ENCODE data around the gene MIA3.

The MIA3 gene

DNA sequence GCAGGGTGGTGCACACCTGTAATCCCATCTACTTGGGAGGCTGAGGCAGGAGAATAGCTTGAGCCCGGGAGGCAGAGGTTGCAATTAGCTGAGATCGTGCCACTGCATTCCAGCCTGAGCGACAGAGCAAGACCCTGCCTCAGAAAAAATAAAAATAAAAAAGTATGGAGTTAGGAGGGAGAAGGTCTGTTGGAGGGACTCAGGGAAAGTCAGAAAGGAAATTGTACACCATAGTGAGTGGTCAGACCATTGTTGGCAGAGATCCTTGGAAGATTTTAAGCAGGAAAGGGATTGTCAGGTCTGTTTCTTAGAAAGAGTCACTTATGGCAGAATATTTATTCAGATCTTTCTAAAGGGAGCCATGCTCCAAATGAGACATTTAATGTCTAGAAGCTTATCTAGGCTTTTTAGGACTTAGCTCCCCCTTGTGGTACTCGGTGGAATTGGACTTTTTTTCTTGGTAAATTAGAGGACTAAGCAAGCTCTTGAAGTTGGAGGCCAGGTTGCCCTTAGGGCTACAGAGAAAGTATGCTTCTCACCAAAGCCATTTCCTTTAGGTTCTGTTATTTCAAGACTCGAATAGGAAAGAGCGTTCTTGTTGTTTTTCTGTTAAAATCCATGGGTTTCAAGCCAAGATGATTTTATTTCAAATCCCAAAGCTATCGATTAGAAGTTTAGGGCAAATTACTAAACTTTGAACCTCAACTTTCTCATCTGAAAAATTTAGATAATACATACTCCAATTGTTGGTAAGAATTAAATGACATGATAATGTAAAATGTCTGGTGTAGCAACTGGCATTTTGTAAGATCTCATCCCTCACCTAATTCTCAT lies 16.5 kb downstream of the MIA3 start:
- peaks cover 12% of the 10 kb centered on the region for H3K36me3 ChIP-seq (ENCODE audit: control insufficient read depth, low read length)
- no peaks in the 10 kb centered on the region for H3K9me2 ChIP-seq (replicated peaks; ENCODE audit: control insufficient read depth, low read length)
- no peaks in the 10 kb centered on the region for H3K9me3 ChIP-seq (ENCODE audit: control insufficient read depth, insufficient read depth, low read length)
- no peaks in the 10 kb centered on the region for H3F3A ChIP-seq (ENCODE audit: control insufficient read depth, insufficient read depth)
- no peak overlapping the region for H3K4me3 ChIP-seq (ENCODE audit: low read length)
- no peaks in the 10 kb centered on the region for H4K20me1 ChIP-seq (ENCODE audit: control insufficient read depth, insufficient read depth, low read depth, low read length)
- TF ChIP-seq EZH2phosphoT487 (IDR thresholded peaks at IDR 0.05; ENCODE audit: borderline replicate concordance, low read length): no peak
- TF ChIP-seq CTCF (IDR thresholded peaks at IDR 0.05; ENCODE audit: low read depth, low read length, poor library complexity, severe bottlenecking): peak; percentile 84
- no peaks in the 10 kb centered on the region for H3K4me1 ChIP-seq (ENCODE audit: control insufficient read depth, low read length)
- no peaks in the 10 kb centered on the region for H3K27me3 ChIP-seq (ENCODE audit: control insufficient read depth, low read length)
- no peaks in the 10 kb centered on the region for H3K79me2 ChIP-seq (ENCODE audit: control insufficient read depth, low read length)
- no peak overlapping the region for H3K4me2 ChIP-seq (ENCODE audit: low read length)
- H3K27ac ChIP-seq (ENCODE audit: low read depth, low read length): no peak overlapping the region

DNA sequence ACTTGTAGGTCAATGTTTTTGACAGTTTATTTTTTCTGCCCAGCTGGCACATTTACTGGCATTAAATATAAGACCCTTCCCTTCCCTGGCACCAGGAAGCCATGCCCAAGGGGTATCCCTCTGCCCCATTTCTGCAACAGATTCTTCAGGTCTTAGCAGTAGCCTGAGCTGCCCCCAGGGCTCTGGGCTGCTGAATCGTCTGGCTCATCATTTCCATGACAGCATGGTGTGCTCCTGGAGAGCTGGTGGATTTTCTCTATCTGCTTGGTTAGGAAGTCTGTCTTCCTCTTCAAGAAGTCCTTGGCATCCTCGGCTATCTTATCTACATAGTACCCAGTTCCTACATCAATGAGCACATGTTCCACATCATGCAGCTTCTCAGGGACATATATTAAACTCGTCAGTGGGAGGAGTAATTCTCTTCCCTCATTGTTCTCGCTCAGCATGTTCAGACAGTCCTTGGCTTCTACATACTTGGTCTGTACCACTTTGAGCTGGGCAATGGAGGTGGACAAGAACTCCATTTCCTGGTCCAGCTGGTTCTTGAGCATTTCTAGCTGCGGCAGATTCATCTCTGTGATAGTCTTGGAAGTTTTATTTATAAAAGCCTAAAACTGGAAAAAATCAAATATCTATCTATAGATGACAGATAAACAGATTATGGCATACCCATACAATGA lies 23.5 kb downstream of the MIA3 start:
- no peaks in the 10 kb centered on the region for H4K20me1 ChIP-seq (ENCODE audit: control insufficient read depth, insufficient read depth, low read depth, low read length)
- H3K4me3 ChIP-seq (ENCODE audit: low read length): no peak overlapping the region
- H3K9me3 ChIP-seq (ENCODE audit: control insufficient read depth, insufficient read depth, low read length): no peaks in the 10 kb centered on the region
- peaks cover 11% of the 10 kb centered on the region; the same call in 1 of the 2 replicates for H3K36me3 ChIP-seq (ENCODE audit: control insufficient read depth, low read length)
- H3K27me3 ChIP-seq (ENCODE audit: control insufficient read depth, low read length): no peaks in the 10 kb centered on the region
- peaks cover 17% of the 10 kb centered on the region for H3K4me1 ChIP-seq (ENCODE audit: control insufficient read depth, low read length)
- no peak overlapping the region for H3K27ac ChIP-seq (ENCODE audit: low read depth, low read length)
- TF ChIP-seq CTCF (IDR thresholded peaks at IDR 0.05; ENCODE audit: low read depth, low read length, poor library complexity, severe bottlenecking) (no peak), EZH2phosphoT487 (IDR thresholded peaks at IDR 0.05; ENCODE audit: borderline replicate concordance, low read length) (no peak)
- H3K9me2 ChIP-seq (replicated peaks; ENCODE audit: control insufficient read depth, low read length): no peaks in the 10 kb centered on the region
- H3K4me2 ChIP-seq (ENCODE audit: low read length): no peak overlapping the region
- H3K79me2 ChIP-seq (ENCODE audit: control insufficient read depth, low read length): peaks cover 17% of the 10 kb centered on the region
- peaks cover 4% of the 10 kb centered on the region; the same call in 1 of the 2 replicates for H3F3A ChIP-seq (ENCODE audit: control insufficient read depth, insufficient read depth)

DNA sequence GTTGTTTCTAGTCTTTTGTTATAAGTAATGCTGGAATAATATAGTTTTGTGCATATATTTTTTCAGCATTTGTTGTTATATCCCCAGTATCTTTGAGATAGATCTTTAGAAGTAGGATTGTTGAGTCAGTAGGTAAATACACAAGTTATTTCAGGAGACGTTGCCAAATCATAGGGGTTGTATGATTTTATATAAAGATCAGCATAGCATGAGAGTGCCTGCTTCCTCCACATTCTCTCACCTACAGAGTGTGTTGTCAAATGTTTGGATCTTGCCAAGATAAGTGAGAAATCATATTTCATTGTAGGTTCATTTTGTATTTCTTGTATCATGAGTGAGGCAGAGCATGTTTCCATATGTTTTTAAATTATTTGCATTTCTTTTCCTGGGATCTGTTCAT lies 24.6 kb downstream of the MIA3 start:
- TF ChIP-seq CTCF (IDR thresholded peaks at IDR 0.05; ENCODE audit: low read depth, low read length, poor library complexity, severe bottlenecking) (no peak), EZH2phosphoT487 (IDR thresholded peaks at IDR 0.05; ENCODE audit: borderline replicate concordance, low read length) (no peak)
- peaks cover 17% of the 10 kb centered on the region for H3K79me2 ChIP-seq (ENCODE audit: control insufficient read depth, low read length)
- H3F3A ChIP-seq (ENCODE audit: control insufficient read depth, insufficient read depth): peaks cover 7% of the 10 kb centered on the region; the same call in 1 of the 2 replicates
- peaks cover 16% of the 10 kb centered on the region; the same call in 1 of the 2 replicates for H3K36me3 ChIP-seq (ENCODE audit: control insufficient read depth, low read length)
- no peaks in the 10 kb centered on the region for H3K9me3 ChIP-seq (ENCODE audit: control insufficient read depth, insufficient read depth, low read length)
- no peak overlapping the region for H3K4me2 ChIP-seq (ENCODE audit: low read length)
- H3K27me3 ChIP-seq (ENCODE audit: control insufficient read depth, low read length): no peaks in the 10 kb centered on the region
- H4K20me1 ChIP-seq (ENCODE audit: control insufficient read depth, insufficient read depth, low read depth, low read length): no peaks in the 10 kb centered on the region
- no peaks in the 10 kb centered on the region for H3K9me2 ChIP-seq (replicated peaks; ENCODE audit: control insufficient read depth, low read length)
- no peak overlapping the region for H3K27ac ChIP-seq (ENCODE audit: low read depth, low read length)
- H3K4me1 ChIP-seq (ENCODE audit: control insufficient read depth, low read length): peaks cover 17% of the 10 kb centered on the region
- H3K4me3 ChIP-seq (ENCODE audit: low read length): no peak overlapping the region
